ENCODE measurements around the gene TMEM219. TPM values are rescaled to one million over a fixed set of nuclear protein-coding genes. Genes with fewer than 3 reads are reported as not detected.

Gene TMEM219
- total RNA-seq, 2 donors from 2014 or later: 122 to 136 TPM

DNA sequence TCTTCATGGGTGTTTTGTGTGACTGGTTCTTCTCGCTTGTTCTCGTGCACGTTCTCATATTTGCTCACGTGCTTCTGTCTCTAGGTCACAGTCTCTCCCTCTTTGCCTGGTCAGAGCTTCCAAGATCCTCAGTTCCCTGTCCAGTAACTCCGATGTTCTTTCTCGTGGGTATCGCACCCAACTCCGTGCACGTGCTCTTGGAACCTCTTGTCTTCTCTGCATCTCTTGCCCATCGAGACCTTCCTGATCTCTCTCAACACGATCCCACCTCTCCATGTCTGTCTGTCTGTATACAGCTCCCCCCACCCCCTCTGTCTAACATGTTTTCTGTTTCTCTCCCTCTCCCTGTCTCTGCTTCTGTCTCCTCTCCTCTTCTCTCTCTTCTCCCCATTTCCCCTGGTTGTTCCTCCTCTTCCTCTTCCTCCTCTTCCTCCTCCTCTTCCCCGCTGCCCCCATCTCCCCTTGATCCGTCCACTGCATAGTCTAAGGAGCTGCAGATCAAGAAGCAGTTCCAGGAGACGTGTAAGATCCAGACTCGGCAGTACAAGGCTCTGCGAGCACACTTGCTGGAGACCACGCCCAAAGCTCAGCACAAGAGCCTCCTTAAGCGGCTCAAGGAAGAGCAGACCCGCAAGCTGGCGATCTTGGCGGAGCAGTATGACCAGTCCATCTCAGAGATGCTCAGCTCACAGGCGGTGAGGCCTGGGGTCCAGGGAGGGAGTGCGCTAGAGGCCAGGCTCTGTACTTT lies 27.4 kb downstream of the TMEM219 start:
- H3K9me3 Mint-ChIP-seq: no peaks in the 10 kb centered on the region
- H3K4me1 ChIP-seq (ENCODE audit: control insufficient read depth, insufficient read depth, low read length): no peaks in the 10 kb centered on the region
- H3K27ac ChIP-seq (ENCODE audit: low read depth, low read length): no peak overlapping the region
- DNase-seq: no peak
- 94 to 96% methylated on average over 23 of the region's 23 CpGs for WGBS, 2 experiments (ENCODE audit: insufficient coverage in 1 of 2, insufficient read length in 1 of 2)
- no peaks in the 10 kb centered on the region for H3K9me3 ChIP-seq (ENCODE audit: control insufficient read depth, low read length)
- no peak overlapping the region for H3K4me3 ChIP-seq (ENCODE audit: low read length)
- TF ChIP-seq, protein P1, sequence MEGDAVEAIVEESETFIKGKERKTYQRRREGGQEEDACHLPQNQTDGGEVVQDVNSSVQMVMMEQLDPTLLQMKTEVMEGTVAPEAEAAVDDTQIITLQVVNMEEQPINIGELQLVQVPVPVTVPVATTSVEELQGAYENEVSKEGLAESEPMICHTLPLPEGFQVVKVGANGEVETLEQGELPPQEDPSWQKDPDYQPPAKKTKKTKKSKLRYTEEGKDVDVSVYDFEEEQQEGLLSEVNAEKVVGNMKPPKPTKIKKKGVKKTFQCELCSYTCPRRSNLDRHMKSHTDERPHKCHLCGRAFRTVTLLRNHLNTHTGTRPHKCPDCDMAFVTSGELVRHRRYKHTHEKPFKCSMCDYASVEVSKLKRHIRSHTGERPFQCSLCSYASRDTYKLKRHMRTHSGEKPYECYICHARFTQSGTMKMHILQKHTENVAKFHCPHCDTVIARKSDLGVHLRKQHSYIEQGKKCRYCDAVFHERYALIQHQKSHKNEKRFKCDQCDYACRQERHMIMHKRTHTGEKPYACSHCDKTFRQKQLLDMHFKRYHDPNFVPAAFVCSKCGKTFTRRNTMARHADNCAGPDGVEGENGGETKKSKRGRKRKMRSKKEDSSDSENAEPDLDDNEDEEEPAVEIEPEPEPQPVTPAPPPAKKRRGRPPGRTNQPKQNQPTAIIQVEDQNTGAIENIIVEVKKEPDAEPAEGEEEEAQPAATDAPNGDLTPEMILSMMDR (conservative IDR thresholded peaks at IDR 0.05): no peak
- H3K27me3 Mint-ChIP-seq (ENCODE audit: insufficient read depth): no peaks in the 10 kb centered on the region
- no peaks in the 10 kb centered on the region for H3K27me3 ChIP-seq (ENCODE audit: control insufficient read depth, insufficient read depth, low read length, poor library complexity, severe bottlenecking)
- no peak overlapping the region for H3K9ac ChIP-seq (ENCODE audit: extremely low read depth, low read length, poor library complexity, severe bottlenecking)
- H3K4me1 Mint-ChIP-seq: peaks cover 1% of the 10 kb centered on the region
- H3K36me3 ChIP-seq (ENCODE audit: control insufficient read depth, insufficient read depth, low read length): peaks cover 71% of the 10 kb centered on the region
- H3K27ac Mint-ChIP-seq: no peak overlapping the region
- H3K4me3 Mint-ChIP-seq: no peak overlapping the region
- peaks cover 51% of the 10 kb centered on the region for H3K36me3 Mint-ChIP-seq (ENCODE audit: low read depth)

DNA sequence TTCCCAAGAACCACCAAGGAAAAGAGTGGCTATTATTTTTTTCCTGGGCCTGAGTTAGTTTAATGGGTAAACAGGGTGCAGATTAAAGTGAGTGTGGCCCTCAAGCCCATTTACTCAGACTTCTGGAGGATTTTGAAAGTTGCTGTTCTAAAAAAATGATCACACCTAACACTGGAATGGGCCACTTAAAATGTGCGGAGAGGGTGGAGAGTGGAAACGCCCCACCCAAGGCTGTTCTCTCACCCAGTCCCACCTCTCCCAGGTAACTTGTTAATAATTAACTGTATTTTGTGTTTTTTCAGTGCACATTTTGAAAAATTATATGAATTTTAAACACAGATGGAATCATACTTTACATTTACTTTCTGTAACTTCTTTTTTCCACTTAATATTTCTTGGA lies 28.2 kb downstream of the TMEM219 start:
- DNase-seq: no peak
- Histone ChIP-seq H3K4me3 (ENCODE audit: low read length) (no peak overlapping the region), H3K9ac (ENCODE audit: extremely low read depth, low read length, poor library complexity, severe bottlenecking) (no peak overlapping the region), H3K27me3 (ENCODE audit: control insufficient read depth, insufficient read depth, low read length, poor library complexity, severe bottlenecking) (no peaks in the 10 kb centered on the region), H3K4me1 (ENCODE audit: control insufficient read depth, insufficient read depth, low read length) (no peaks in the 10 kb centered on the region), H3K9me3 (ENCODE audit: control insufficient read depth, low read length) (no peaks in the 10 kb centered on the region), H3K27ac (ENCODE audit: low read depth, low read length) (no peak overlapping the region), H3K36me3 (ENCODE audit: control insufficient read depth, insufficient read depth, low read length) (peaks cover 64% of the 10 kb centered on the region)
- Mint-ChIP-seq H3K9me3 (no peaks in the 10 kb centered on the region), H3K27ac (no peak overlapping the region), H3K4me3 (no peak overlapping the region), H3K27me3 (ENCODE audit: insufficient read depth) (no peaks in the 10 kb centered on the region), H3K36me3 (ENCODE audit: low read depth) (peaks cover 44% of the 10 kb centered on the region), H3K4me1 (peaks cover 7% of the 10 kb centered on the region)
- WGBS, 2 experiments (ENCODE audit: insufficient coverage in 1 of 2, insufficient read length in 1 of 2): 100% methylated on average over 1 to 2 of the region's 2 CpGs
- TF ChIP-seq, protein P1 (conservative IDR thresholded peaks at IDR 0.05): no peak

DNA sequence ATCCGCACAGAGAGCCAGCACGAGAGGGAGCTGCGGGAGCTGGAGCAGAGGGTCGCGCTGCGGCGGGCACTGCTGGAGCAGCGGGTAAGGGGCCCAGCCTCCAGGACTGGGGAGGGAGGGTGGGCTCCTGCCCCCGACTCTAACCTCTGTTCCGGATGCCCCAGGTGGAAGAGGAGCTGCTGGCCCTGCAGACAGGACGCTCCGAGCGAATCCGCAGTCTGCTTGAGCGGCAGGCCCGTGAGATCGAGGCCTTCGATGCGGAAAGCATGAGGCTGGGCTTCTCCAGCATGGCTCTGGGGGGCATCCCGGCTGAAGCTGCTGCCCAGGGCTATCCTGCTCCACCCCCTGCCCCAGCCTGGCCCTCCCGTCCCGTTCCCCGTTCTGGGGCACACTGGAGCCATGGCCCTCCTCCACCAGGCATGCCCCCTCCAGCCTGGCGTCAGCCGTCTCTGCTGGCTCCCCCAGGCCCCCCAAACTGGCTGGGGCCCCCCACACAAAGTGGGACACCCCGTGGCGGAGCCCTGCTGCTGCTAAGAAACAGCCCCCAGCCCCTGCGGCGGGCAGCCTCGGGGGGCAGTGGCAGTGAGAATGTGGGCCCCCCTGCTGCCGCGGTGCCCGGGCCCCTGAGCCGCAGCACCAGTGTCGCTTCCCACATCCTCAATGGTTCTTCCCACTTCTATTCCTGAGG lies 29.1 kb downstream of the TMEM219 start:
- H3K27ac Mint-ChIP-seq: no peak overlapping the region
- H3K36me3 Mint-ChIP-seq (ENCODE audit: low read depth): peaks cover 38% of the 10 kb centered on the region

More for the DNA sequence above, 29.1 kb downstream of the TMEM219 start:
- H3K4me1 ChIP-seq (ENCODE audit: control insufficient read depth, insufficient read depth, low read length): no peaks in the 10 kb centered on the region
- H3K36me3 ChIP-seq (ENCODE audit: control insufficient read depth, insufficient read depth, low read length): peaks cover 54% of the 10 kb centered on the region
- H3K4me1 Mint-ChIP-seq: peaks cover 7% of the 10 kb centered on the region
- no peak overlapping the region for H3K4me3 ChIP-seq (ENCODE audit: low read length)
- no peaks in the 10 kb centered on the region for H3K27me3 ChIP-seq (ENCODE audit: control insufficient read depth, insufficient read depth, low read length, poor library complexity, severe bottlenecking)
- H3K9ac ChIP-seq (ENCODE audit: extremely low read depth, low read length, poor library complexity, severe bottlenecking): no peak overlapping the region
- H3K27ac ChIP-seq (ENCODE audit: low read depth, low read length): no peak overlapping the region
- H3K9me3 Mint-ChIP-seq: no peaks in the 10 kb centered on the region
- TF ChIP-seq, protein P1 (conservative IDR thresholded peaks at IDR 0.05): no peak
- no peaks in the 10 kb centered on the region for H3K27me3 Mint-ChIP-seq (ENCODE audit: insufficient read depth)
- no peak overlapping the region for H3K4me3 Mint-ChIP-seq
- no peak for DNase-seq
- H3K9me3 ChIP-seq (ENCODE audit: control insufficient read depth, low read length): no peaks in the 10 kb centered on the region
- 96 to 97% methylated on average over 14 to 35 of the region's 35 CpGs for WGBS, 2 experiments (ENCODE audit: insufficient coverage in 1 of 2, insufficient read length in 1 of 2)
